ENCODE results near the gene ZNF830. TPM values are rescaled to one million over a fixed set of nuclear protein-coding genes. Genes with fewer than 3 reads are reported as not detected.

ZNF830 gene
- total and polyA plus RNA-seq, 2 experiments from 2014 or later: 4.5 to 10.2 TPM

DNA sequence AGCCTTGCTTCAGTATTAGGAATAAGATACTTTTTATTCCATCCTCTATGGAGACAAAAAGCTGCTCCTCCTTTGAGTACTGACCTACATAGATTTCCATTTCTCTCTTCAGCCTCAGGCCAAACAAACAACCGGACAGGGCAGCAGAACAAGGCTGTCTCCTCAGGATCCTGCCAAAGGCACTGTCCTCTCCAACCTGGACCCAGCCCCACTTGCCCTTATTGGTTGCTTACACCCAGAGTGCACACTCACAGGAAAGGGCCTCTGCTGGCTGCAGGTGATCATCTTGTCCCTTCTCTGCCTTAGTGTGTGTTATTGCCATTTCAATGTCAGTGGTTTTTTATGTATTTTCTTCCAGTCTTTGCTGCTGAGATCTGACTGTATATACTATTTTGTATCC lies 45.6 kb downstream of the ZNF830 start:
- Histone ChIP-seq H3F3A (ENCODE audit: insufficient read depth) (no peaks in the 10 kb centered on the region), H3K4me2 (ENCODE audit: unreplicated experiment) (no peak overlapping the region), H3K9ac (no peak overlapping the region), H2AFZ (no peak overlapping the region), H3K36me3 (ENCODE audit: low read depth) (no peaks in the 10 kb centered on the region), H4K20me1 (ENCODE audit: insufficient read depth) (no peaks in the 10 kb centered on the region), H3K9me3 (ENCODE audit: low read depth) (no peaks in the 10 kb centered on the region), H3K4me1 (ENCODE audit: insufficient read depth) (no peaks in the 10 kb centered on the region), H3K27ac (no peak overlapping the region), H3K79me2 (ENCODE audit: insufficient read depth) (no peaks in the 10 kb centered on the region), H3K27me3 (replicated peaks; ENCODE audit: insufficient read depth) (no peaks in the 10 kb centered on the region), H3K9me2 (ENCODE audit: insufficient read depth) (no peaks in the 10 kb centered on the region), H3K4me3 (no peak overlapping the region)
- in situ Hi-C loops (cut with MboI): no loop called here
- TF ChIP-seq EZH2 (IDR thresholded peaks at IDR 0.05; ENCODE audit: insufficient read depth, poor library complexity, severe bottlenecking): no peak
- no peak for TF ChIP-seq EZH2phosphoT487 (IDR thresholded peaks at IDR 0.05; ENCODE audit: insufficient read depth, low read depth)
- no peak for DNase-seq
- 100% methylated on average over 1 of the region's 1 CpG for WGBS, 2 experiments (ENCODE audit: low coverage in 1 of 2, low lambda C conversion rate in 2 of 2, missing lambda C conversion rate in 2 of 2)

DNA sequence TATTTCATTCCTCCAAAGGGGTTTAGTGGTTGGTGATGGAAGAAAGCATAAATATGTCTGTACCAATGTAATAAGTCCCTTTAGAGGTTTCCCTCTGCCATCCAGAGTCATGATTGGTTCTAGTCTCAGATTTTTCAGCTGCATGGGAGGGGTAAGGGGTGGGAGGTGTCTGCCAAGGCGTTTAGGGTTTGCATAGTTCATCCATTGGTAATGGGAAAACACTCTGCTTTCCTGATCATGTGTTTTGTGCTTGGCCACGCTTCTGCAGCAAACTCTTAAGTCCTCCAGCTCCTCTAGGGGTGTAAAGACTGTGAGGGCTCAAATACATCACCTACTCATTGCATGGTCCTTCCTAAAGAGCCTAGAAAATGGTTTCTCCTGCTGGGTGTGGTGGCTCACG lies 48.8 kb downstream of the ZNF830 start:
- Histone ChIP-seq H3K9me3 (ENCODE audit: low read depth) (no peaks in the 10 kb centered on the region), H3K4me2 (ENCODE audit: unreplicated experiment) (no peak overlapping the region), H3K4me3 (no peak overlapping the region), H2AFZ (no peak overlapping the region), H3K27ac (no peak overlapping the region), H3K79me2 (ENCODE audit: insufficient read depth) (no peaks in the 10 kb centered on the region), H3K27me3 (replicated peaks; ENCODE audit: insufficient read depth) (no peaks in the 10 kb centered on the region), H3K9me2 (ENCODE audit: insufficient read depth) (no peaks in the 10 kb centered on the region), H3K36me3 (ENCODE audit: low read depth) (no peaks in the 10 kb centered on the region; the same call in 1 of the 2 replicates), H4K20me1 (ENCODE audit: insufficient read depth) (no peaks in the 10 kb centered on the region), H3F3A (ENCODE audit: insufficient read depth) (no peaks in the 10 kb centered on the region), H3K9ac (no peak overlapping the region), H3K4me1 (ENCODE audit: insufficient read depth) (no peaks in the 10 kb centered on the region)
- TF ChIP-seq EZH2 (IDR thresholded peaks at IDR 0.05; ENCODE audit: insufficient read depth, poor library complexity, severe bottlenecking) (no peak), EZH2phosphoT487 (IDR thresholded peaks at IDR 0.05; ENCODE audit: insufficient read depth, low read depth) (no peak)
- peak; percentile 16 for DNase-seq
- in situ Hi-C loops (cut with MboI): loop anchor here (5.0 kb wide), 1 partner anchor 102 kb away; no protein-coding TSS in a partner anchor
- 64 to 66% methylated on average over 3 of the region's 3 CpGs for WGBS, 2 experiments (ENCODE audit: low coverage in 1 of 2, low lambda C conversion rate in 2 of 2, missing lambda C conversion rate in 2 of 2)

DNA sequence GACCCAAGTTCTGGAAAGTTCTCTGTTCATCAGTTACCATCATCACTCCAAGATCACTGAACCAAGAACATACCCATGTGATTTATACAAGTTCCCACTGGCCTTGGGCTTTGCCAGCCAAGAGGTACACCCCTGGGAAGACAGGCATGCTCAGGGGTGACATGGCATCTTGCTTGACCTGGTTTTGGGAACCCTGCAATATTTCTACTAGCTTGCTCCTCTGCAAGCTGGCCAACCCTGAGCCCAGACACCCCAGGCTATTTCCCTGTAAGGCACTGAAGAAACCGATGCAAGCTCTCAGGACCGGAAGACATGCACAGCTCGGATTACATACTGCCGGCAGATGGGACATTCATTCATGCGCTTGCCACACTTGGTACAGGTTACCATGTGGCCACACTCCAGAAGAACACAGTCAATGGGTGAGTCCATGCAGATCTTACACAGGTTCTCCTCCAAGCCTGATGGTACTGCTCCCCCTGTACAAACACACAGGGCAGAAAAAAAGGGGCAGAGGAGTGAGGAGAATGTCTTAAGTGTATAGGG lies 50.4 kb downstream of the ZNF830 start:
- in situ Hi-C loops (cut with MboI): loop anchor here (5.0 kb wide), 1 partner anchor 101 kb away; no protein-coding TSS in a partner anchor
- WGBS, 2 experiments (ENCODE audit: low coverage in 1 of 2, low lambda C conversion rate in 2 of 2, missing lambda C conversion rate in 2 of 2): 58 to 64% methylated on average over 5 of the region's 5 CpGs

More for the DNA sequence above, 50.4 kb downstream of the ZNF830 start:
- H3K79me2 ChIP-seq (ENCODE audit: insufficient read depth): no peaks in the 10 kb centered on the region
- no peaks in the 10 kb centered on the region for H3F3A ChIP-seq (ENCODE audit: insufficient read depth)
- no peak overlapping the region for H3K4me3 ChIP-seq
- H2AFZ ChIP-seq: no peak overlapping the region
- H3K4me1 ChIP-seq (ENCODE audit: insufficient read depth): no peaks in the 10 kb centered on the region
- H4K20me1 ChIP-seq (ENCODE audit: insufficient read depth): no peaks in the 10 kb centered on the region
- no peaks in the 10 kb centered on the region for H3K9me2 ChIP-seq (ENCODE audit: insufficient read depth)
- TF ChIP-seq EZH2 (IDR thresholded peaks at IDR 0.05; ENCODE audit: insufficient read depth, poor library complexity, severe bottlenecking): no peak
- no peak for TF ChIP-seq EZH2phosphoT487 (IDR thresholded peaks at IDR 0.05; ENCODE audit: insufficient read depth, low read depth)
- no peak overlapping the region for H3K4me2 ChIP-seq (ENCODE audit: unreplicated experiment)
- no peak overlapping the region for H3K27ac ChIP-seq
- H3K36me3 ChIP-seq (ENCODE audit: low read depth): no peaks in the 10 kb centered on the region; the same call in 1 of the 2 replicates
- no peak overlapping the region for H3K9ac ChIP-seq
- H3K9me3 ChIP-seq (ENCODE audit: low read depth): no peaks in the 10 kb centered on the region
- DNase-seq: no peak
- no peaks in the 10 kb centered on the region for H3K27me3 ChIP-seq (replicated peaks; ENCODE audit: insufficient read depth)

Other genes starting within 250 kb of the ZNF830 start
- gene CCT6B, start 80 bp upstream of the ZNF830 start, total RNA-seq (2014; rRNA removed; shearing (Covaris generic)): 2.2 and 2.9 TPM in 2 replicates
- gene CCT6B, start 80 bp upstream of the ZNF830 start, polyA plus RNA-seq (2016; fragmentation: Nextera tagmentation; extraction: Ambion mirVana): 3.8 and 4.6 TPM in 2 replicates
- 14.4 and 22.0 TPM in 2 replicates for gene LIG3, start 19.0 kb downstream of the ZNF830 start, total RNA-seq (2014; rRNA removed; shearing (Covaris generic))
- 11.8 and 12.4 TPM in 2 replicates for gene LIG3, start 19.0 kb downstream of the ZNF830 start, polyA plus RNA-seq (2016; fragmentation: Nextera tagmentation; extraction: Ambion mirVana)
- gene RFFL, start 102.2 kb downstream of the ZNF830 start, total RNA-seq (2014; rRNA removed; shearing (Covaris generic)): 7.0 and 9.0 TPM in 2 replicates
- 3.9 and 4.2 TPM in 2 replicates for gene RFFL, start 102.2 kb downstream of the ZNF830 start, polyA plus RNA-seq (2016; fragmentation: Nextera tagmentation; extraction: Ambion mirVana)
- gene RAD51D, start 158.3 kb downstream of the ZNF830 start, total RNA-seq (2014; rRNA removed; shearing (Covaris generic)): 2.8 and 9.9 TPM in 2 replicates
- gene RAD51D, start 158.3 kb downstream of the ZNF830 start, polyA plus RNA-seq (2016; fragmentation: Nextera tagmentation; extraction: Ambion mirVana): 7.7 and 8.0 TPM in 2 replicates
- not detected in 2 replicates for gene FNDC8, start 160.1 kb downstream of the ZNF830 start, total RNA-seq (2014; rRNA removed; shearing (Covaris generic))
- not detected in 2 replicates for gene FNDC8, start 160.1 kb downstream of the ZNF830 start, polyA plus RNA-seq (2016; fragmentation: Nextera tagmentation; extraction: Ambion mirVana)
- gene NLE1, start 180.8 kb downstream of the ZNF830 start, total RNA-seq (2014; rRNA removed; shearing (Covaris generic)): 16.7 and 18.5 TPM in 2 replicates
- 6.8 and 6.9 TPM in 2 replicates for gene NLE1, start 180.8 kb downstream of the ZNF830 start, polyA plus RNA-seq (2016; fragmentation: Nextera tagmentation; extraction: Ambion mirVana)
- not detected in 2 replicates for gene UNC45B, start 186.3 kb downstream of the ZNF830 start, total RNA-seq (2014; rRNA removed; shearing (Covaris generic))
- gene UNC45B, start 186.3 kb downstream of the ZNF830 start, polyA plus RNA-seq (2016; fragmentation: Nextera tagmentation; extraction: Ambion mirVana): not detected in 2 replicates
- gene SLC35G3, start 232.9 kb downstream of the ZNF830 start, total RNA-seq (2014; rRNA removed; shearing (Covaris generic)): not detected in 2 replicates
- not detected in 2 replicates for gene SLC35G3, start 232.9 kb downstream of the ZNF830 start, polyA plus RNA-seq (2016; fragmentation: Nextera tagmentation; extraction: Ambion mirVana)